ENCODE results near the gene TIMM17A.
A peak's percentile ranks its signal among the peaks of the same experiment; 100 is the strongest.
"Not testable (repeated sequence)": the region's sequence is repeated elsewhere in the genome, so short reads cannot be mapped to it uniquely, and the experiment has no call there.

TIMM17A gene

GRCh38 chr1:202011994-202012393, 56.7 kb downstream of the TIMM17A start:
- intact Hi-C loops (cut with DNase I): no loop called here

GRCh38 chr1:202012544-202013478, 57.5 kb downstream of the TIMM17A start:
- intact Hi-C loops (cut with DNase I): no loop called here
- DNase-seq: peak in 2 of 10 donors; percentile 76 to 82

More at GRCh38 chr1:202011994-202012393, 56.7 kb downstream of the TIMM17A start:
- peak in 1 of 10 donors; percentile 47 for DNase-seq

- intact Hi-C loops (cut with DNase I): no loop called here
- peak in 2 of 10 donors; percentile 59 to 78 for DNase-seq
These were observed 58.3 kb downstream of the TIMM17A start for GRCh38 chr1:202013603-202014002.

GRCh38 chr1:202014060-202014459, 58.8 kb downstream of the TIMM17A start:
- intact Hi-C loops (cut with DNase I): no loop called here
- peak in 1 of 10 donors; percentile 35 for DNase-seq

GRCh38 chr1:202014915-202015661, 59.8 kb downstream of the TIMM17A start:
- DNase-seq: peak in 2 of 10 donors; percentile 46 to 66
- intact Hi-C loops (cut with DNase I): no loop called here

- DNase-seq: peak in 2 of 10 donors; percentile 12 to 45
- intact Hi-C loops (cut with DNase I): no loop called here
These were observed 60.3 kb downstream of the TIMM17A start for GRCh38 chr1:202015662-202015937.

- DNase-seq: peak in 2 of 10 donors; percentile 36 to 57
These were observed 60.9 kb downstream of the TIMM17A start for GRCh38 chr1:202016022-202016810.

GRCh38 chr1:202016811-202017748, 61.8 kb downstream of the TIMM17A start:
- DNase-seq: peak in 2 of 10 donors; percentile 32 to 58
- intact Hi-C loops (cut with DNase I): no loop called here

More at GRCh38 chr1:202016022-202016810, 60.9 kb downstream of the TIMM17A start:
- intact Hi-C loops (cut with DNase I): no loop called here

- intact Hi-C loops (cut with DNase I): no loop called here
- DNase-seq: peak in 2 of 10 donors; percentile 64 to 75
These were observed 62.6 kb downstream of the TIMM17A start for GRCh38 chr1:202017749-202018467.

- DNase-seq: peak in 2 of 10 donors; percentile 32 to 63
These were observed 63.3 kb downstream of the TIMM17A start for GRCh38 chr1:202018468-202019234.

GRCh38 chr1:202019235-202019558, 63.9 kb downstream of the TIMM17A start:
- intact Hi-C loops (cut with DNase I); DNase-seq: not testable (repeated sequence)

More at GRCh38 chr1:202018468-202019234, 63.3 kb downstream of the TIMM17A start:
- intact Hi-C loops (cut with DNase I): no loop called here

Measured in posterior cingulate gyrus (tissue), 11 donors.